KMS-11 (cell line): ENCODE results near the gene ATP5IF1.

ENCODE experiments used
- H2AFZ ChIP-seq: fragments of 200-600 bp; sonication (generic); 2 replicates; pipeline ENCODE4 v1.6.1; 2016; ENCODE audit warnings: antibody characterized with exemption, mixed run types, low read depth
- H3K27ac ChIP-seq: fragments of 200-600 bp; sonication (generic); 2 replicates; pipeline ENCODE4 v1.6.1; 2016; ENCODE audit warnings: mild to moderate bottlenecking, mixed run types
- H3K27me3 ChIP-seq: fragments of 200-600 bp; sonication (generic); 2 replicates; pipeline ENCODE4 v1.6.1; 2017; ENCODE audit warnings: mild to moderate bottlenecking, low read depth, mixed run types, moderate library complexity; ENCODE audit not compliant: insufficient read depth
- H3K36me3 ChIP-seq: fragments of 200-600 bp; sonication (generic); 2 replicates; pipeline ENCODE4 v1.6.1; 2017; ENCODE audit warnings: mild to moderate bottlenecking, mixed run types; ENCODE audit not compliant: insufficient read depth
- H3K4me1 ChIP-seq: fragments of 200-600 bp; sonication (generic); 2 replicates; pipeline ENCODE4 v1.6.1; 2016; ENCODE audit warnings: mild to moderate bottlenecking, low read depth, mixed run types; ENCODE audit not compliant: poor library complexity, severe bottlenecking
- H3K4me2 ChIP-seq: fragments of 200-600 bp; sonication (generic); 2 replicates; pipeline ENCODE4 v1.7.0; 2016; ENCODE audit warnings: mild to moderate bottlenecking, mixed run types
- H3K4me3 ChIP-seq: fragments of 200-600 bp; sonication (generic); IDR thresholded peaks from 2 replicates; pipeline ENCODE4 v1.6.1; 2017; ENCODE audit warnings: low read depth, low read length, mixed read lengths; ENCODE audit not compliant: insufficient read depth
- H3K79me2 ChIP-seq: fragments of 200-600 bp; sonication (generic); 2 replicates; pipeline ENCODE4 v1.6.1; 2016; ENCODE audit warnings: low read depth, mixed run types; ENCODE audit not compliant: insufficient read depth
- H3K9ac ChIP-seq: fragments of 200-600 bp; sonication (generic); 2 replicates; pipeline ENCODE4 v1.6.1; 2016; ENCODE audit warnings: mild to moderate bottlenecking, mixed run types
- H4K20me1 ChIP-seq: fragments of 200-600 bp; sonication (generic); 2 replicates; pipeline ENCODE4 v1.6.1; 2016; ENCODE audit warnings: mild to moderate bottlenecking, mixed run types; ENCODE audit not compliant: insufficient read depth
- TF ChIP-seq, protein P1 (sequence below): fragments of 200-600 bp; sonication (generic); conservative IDR thresholded peaks from 2 replicates; pipeline ENCODE4 v1.6.1; 2017; ENCODE audit warnings: low read depth, mild to moderate bottlenecking, antibody characterized with exemption, low read length, moderate library complexity, mixed read lengths

ATP5IF1 gene

GRCh38 chr1:28209700-28210099, 26.2 kb upstream of the ATP5IF1 start:
- no peak overlapping the region for H3K4me2 ChIP-seq
- H3K36me3 ChIP-seq = no peaks in the 10 kb centered on the region
- no peak overlapping the region for H3K27ac ChIP-seq
- H2AFZ ChIP-seq = no peak overlapping the region
- H3K27me3 ChIP-seq = no peaks in the 10 kb centered on the region
- no peaks in the 10 kb centered on the region for H3K4me1 ChIP-seq
- H3K4me3 ChIP-seq = no peak overlapping the region
- no peaks in the 10 kb centered on the region for H4K20me1 ChIP-seq
- H3K9ac ChIP-seq = no peak overlapping the region
- no peaks in the 10 kb centered on the region; the same call in 1 of the 2 replicates for H3K79me2 ChIP-seq
- TF ChIP-seq, protein P1, sequence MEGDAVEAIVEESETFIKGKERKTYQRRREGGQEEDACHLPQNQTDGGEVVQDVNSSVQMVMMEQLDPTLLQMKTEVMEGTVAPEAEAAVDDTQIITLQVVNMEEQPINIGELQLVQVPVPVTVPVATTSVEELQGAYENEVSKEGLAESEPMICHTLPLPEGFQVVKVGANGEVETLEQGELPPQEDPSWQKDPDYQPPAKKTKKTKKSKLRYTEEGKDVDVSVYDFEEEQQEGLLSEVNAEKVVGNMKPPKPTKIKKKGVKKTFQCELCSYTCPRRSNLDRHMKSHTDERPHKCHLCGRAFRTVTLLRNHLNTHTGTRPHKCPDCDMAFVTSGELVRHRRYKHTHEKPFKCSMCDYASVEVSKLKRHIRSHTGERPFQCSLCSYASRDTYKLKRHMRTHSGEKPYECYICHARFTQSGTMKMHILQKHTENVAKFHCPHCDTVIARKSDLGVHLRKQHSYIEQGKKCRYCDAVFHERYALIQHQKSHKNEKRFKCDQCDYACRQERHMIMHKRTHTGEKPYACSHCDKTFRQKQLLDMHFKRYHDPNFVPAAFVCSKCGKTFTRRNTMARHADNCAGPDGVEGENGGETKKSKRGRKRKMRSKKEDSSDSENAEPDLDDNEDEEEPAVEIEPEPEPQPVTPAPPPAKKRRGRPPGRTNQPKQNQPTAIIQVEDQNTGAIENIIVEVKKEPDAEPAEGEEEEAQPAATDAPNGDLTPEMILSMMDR = no peak

DNA sequence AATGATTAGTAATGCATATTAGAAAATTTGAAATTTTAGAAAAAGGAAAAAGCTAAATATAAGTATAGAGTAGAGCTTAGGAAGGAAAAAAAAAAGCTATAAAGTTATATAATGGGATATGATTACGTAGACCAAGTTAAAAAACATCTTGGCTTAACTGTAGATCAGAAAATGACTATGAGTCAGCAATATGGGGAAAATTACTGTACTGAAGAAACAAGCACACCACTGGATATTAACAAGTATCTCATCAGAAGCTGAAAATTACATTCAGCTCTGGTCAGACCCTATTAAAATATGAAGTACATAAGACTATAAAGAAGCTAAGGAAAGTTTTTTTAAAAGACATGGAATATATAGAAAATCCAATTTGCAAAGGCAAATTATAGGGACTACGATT, 22.6 kb upstream of the ATP5IF1 start:
- Histone ChIP-seq H3K79me2 (no peaks in the 10 kb centered on the region; the same call in 1 of the 2 replicates), H4K20me1 (no peaks in the 10 kb centered on the region), H3K4me3 (no peak overlapping the region), H3K27me3 (no peaks in the 10 kb centered on the region), H3K4me2 (no peak overlapping the region), H3K27ac (no peak overlapping the region), H3K4me1 (no peaks in the 10 kb centered on the region), H2AFZ (no peak overlapping the region), H3K36me3 (no peaks in the 10 kb centered on the region), H3K9ac (no peak overlapping the region)
- TF ChIP-seq, protein P1 = no peak

DNA sequence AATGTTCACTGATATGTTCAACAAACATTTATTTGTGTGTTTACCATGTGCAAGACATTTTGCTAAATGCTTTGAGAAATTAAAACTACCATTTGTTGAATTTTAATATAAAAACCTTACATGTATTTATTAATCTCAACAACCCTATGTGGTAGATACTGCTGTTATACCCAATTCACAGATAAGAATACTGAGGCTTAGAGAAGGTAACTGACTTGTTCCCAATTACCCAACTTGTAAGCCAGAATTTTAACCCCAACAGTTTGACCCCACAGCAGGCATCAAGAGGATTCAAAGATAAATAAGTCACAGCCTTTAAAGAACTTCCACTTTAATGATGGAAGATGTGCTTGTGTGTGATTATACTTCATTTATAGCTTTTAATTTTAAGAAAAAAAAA, 6.8 kb upstream of the ATP5IF1 start:
- TF ChIP-seq, protein P1 = no peak

DNA sequence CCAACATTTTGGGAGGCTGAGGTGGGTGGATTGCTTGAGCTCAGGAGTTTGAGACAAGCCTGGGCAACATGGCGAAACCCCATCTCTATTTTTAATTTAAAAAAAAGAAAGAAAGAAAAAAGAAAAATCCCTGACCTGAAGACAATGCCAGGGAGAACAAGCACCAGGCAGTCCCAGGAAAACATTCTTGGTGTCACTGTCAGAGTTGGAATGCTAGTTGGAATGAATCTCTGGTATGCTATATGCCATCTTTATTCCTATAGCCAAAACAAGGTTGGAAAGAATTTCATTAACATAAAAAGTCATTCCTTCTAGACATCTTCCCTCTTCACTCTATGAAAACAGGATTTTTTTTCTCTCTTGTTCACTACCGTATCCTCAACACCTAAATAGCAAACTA, 5.9 kb upstream of the ATP5IF1 start:
- H3K9ac ChIP-seq = no peak overlapping the region
- H2AFZ ChIP-seq = no peak overlapping the region
- peaks cover 43% of the 10 kb centered on the region for H3K79me2 ChIP-seq
- no peak overlapping the region for H3K27ac ChIP-seq
- H3K4me2 ChIP-seq = no peak overlapping the region
- TF ChIP-seq, protein P1 = no peak
- H3K27me3 ChIP-seq = no peaks in the 10 kb centered on the region
- H3K4me3 ChIP-seq = no peak overlapping the region
- H3K4me1 ChIP-seq = peaks cover 11% of the 10 kb centered on the region
- no peaks in the 10 kb centered on the region for H4K20me1 ChIP-seq
- H3K36me3 ChIP-seq = peaks cover 27% of the 10 kb centered on the region; the same call in 1 of the 2 replicates

More for the DNA sequence above, 6.8 kb upstream of the ATP5IF1 start:
- Histone ChIP-seq H3K4me2 (no peak overlapping the region), H4K20me1 (no peaks in the 10 kb centered on the region), H3K4me3 (no peak overlapping the region), H2AFZ (no peak overlapping the region), H3K27ac (no peak overlapping the region), H3K4me1 (peaks cover 11% of the 10 kb centered on the region), H3K79me2 (peaks cover 43% of the 10 kb centered on the region), H3K36me3 (peaks cover 27% of the 10 kb centered on the region; the same call in 1 of the 2 replicates), H3K9ac (no peak overlapping the region), H3K27me3 (no peaks in the 10 kb centered on the region)
